Gastrocnemius medialis (tissue), 4 donors: ENCODE measurements around the gene ZNF787.

Experiments
- CTCF ChIP-seq, 5 experiments: fragments of 450-650 bp in 3 of 5; fragments of 200-600 bp in 2 of 5; sonication (generic) in 2 of 5; IDR thresholded peaks in 4 of 5; conservative IDR thresholded peaks in 1 of 5; 1 replicate in 4 of 5; 2 replicates in 1 of 5; pipeline ENCODE4 v1.5.1; 2016 to 2019; ENCODE audit warnings: antibody characterized with exemption in 5 of 5, mild to moderate bottlenecking in 3 of 5, moderate library complexity in 3 of 5
- POLR2A ChIP-seq, 2 donors: fragments of 450-650 bp; IDR thresholded peaks; one replicate each; pipeline ENCODE4 v1.6.1; 2017; ENCODE audit warnings: antibody characterized with exemption in 2 of 2, mild to moderate bottlenecking in 2 of 2, moderate library complexity in 2 of 2

- TF ChIP-seq POLR2A (IDR thresholded peaks at IDR 0.05), result no peak
- TF ChIP-seq CTCF (IDR thresholded peaks at IDR 0.05 in 4 of 5, conservative IDR thresholded peaks at IDR 0.05 in 1 of 5), result no peak
Observed at GRCh38 chr19:56106993-56107392, 14.1 kb downstream of the ZNF787 start.
